ENCODE data around the gene ESPNL.

The ESPNL gene

DNA sequence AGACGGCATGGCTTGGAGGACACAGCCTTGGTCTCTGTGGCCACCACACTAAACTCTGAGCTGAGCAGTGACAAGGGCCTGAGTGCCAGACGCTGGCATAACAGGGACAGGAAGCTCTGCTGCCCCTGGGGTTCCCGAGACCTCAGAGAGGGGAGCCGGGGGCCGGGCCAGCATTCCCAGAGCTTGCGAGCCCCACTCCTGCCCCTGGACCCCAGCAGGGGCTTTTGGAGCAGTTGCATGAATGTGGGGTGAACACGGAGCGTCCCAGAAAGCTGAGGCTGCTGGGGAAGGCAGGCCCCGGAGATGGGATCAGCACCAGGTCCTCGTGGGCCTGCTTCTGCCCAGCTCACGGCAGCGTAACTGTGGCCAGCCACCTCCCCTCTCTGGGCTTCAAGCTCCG, 51.1 kb downstream of the ESPNL start:
- TF ChIP-seq, protein P1, sequence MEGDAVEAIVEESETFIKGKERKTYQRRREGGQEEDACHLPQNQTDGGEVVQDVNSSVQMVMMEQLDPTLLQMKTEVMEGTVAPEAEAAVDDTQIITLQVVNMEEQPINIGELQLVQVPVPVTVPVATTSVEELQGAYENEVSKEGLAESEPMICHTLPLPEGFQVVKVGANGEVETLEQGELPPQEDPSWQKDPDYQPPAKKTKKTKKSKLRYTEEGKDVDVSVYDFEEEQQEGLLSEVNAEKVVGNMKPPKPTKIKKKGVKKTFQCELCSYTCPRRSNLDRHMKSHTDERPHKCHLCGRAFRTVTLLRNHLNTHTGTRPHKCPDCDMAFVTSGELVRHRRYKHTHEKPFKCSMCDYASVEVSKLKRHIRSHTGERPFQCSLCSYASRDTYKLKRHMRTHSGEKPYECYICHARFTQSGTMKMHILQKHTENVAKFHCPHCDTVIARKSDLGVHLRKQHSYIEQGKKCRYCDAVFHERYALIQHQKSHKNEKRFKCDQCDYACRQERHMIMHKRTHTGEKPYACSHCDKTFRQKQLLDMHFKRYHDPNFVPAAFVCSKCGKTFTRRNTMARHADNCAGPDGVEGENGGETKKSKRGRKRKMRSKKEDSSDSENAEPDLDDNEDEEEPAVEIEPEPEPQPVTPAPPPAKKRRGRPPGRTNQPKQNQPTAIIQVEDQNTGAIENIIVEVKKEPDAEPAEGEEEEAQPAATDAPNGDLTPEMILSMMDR (IDR thresholded peaks at IDR 0.05) = no peak
- Mint-ChIP-seq H3K27ac (no peak overlapping the region), H3K27me3 (ENCODE audit: low read depth, poor library complexity) (no peaks in the 10 kb centered on the region), H3K36me3 (ENCODE audit: low read depth) (no peaks in the 10 kb centered on the region), H3K4me1 (peaks cover 28% of the 10 kb centered on the region), H3K4me3 (no peak overlapping the region), H3K9me3 (peaks cover 9% of the 10 kb centered on the region)
- DNase-seq = no peak

DNA sequence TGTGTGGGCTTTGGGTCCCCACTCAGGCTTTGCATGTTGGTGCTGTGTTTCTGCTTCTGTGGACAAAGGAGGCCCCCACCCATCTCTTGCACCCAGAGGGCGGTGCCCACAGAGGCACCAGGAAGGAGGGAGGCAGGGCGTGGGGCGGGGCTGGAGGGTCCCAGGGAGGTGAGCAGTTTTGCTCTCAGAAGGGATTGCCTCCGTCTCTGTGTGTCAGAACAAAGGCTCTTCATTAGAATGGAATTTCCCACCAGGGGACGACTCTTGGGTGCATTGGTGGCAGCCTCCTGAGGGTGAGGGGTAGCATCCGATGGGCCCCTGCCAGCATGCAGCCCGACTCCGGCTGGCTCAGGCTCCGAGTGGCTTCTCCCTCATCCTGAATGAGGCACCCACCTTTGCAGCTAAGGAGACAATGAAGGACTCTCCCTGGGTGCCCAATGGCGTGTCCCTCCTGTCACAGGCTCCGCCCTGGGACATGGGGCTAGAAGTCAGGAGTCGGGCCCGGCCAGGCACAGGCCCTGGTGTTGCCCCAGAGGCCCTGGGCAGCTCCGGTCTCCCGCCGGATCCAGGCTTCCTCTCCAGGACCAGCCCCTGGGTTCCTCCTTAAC, 51.6 kb downstream of the ESPNL start:
- no peak overlapping the region for H3K27ac Mint-ChIP-seq
- TF ChIP-seq, protein P1 (IDR thresholded peaks at IDR 0.05) = no peak
- no peak for DNase-seq
- H3K4me3 Mint-ChIP-seq = no peak overlapping the region
- H3K9me3 Mint-ChIP-seq = peaks cover 9% of the 10 kb centered on the region
- peaks cover 28% of the 10 kb centered on the region for H3K4me1 Mint-ChIP-seq
- H3K27me3 Mint-ChIP-seq (ENCODE audit: low read depth, poor library complexity) = peaks cover 4% of the 10 kb centered on the region
- H3K36me3 Mint-ChIP-seq (ENCODE audit: low read depth) = no peaks in the 10 kb centered on the region

DNA sequence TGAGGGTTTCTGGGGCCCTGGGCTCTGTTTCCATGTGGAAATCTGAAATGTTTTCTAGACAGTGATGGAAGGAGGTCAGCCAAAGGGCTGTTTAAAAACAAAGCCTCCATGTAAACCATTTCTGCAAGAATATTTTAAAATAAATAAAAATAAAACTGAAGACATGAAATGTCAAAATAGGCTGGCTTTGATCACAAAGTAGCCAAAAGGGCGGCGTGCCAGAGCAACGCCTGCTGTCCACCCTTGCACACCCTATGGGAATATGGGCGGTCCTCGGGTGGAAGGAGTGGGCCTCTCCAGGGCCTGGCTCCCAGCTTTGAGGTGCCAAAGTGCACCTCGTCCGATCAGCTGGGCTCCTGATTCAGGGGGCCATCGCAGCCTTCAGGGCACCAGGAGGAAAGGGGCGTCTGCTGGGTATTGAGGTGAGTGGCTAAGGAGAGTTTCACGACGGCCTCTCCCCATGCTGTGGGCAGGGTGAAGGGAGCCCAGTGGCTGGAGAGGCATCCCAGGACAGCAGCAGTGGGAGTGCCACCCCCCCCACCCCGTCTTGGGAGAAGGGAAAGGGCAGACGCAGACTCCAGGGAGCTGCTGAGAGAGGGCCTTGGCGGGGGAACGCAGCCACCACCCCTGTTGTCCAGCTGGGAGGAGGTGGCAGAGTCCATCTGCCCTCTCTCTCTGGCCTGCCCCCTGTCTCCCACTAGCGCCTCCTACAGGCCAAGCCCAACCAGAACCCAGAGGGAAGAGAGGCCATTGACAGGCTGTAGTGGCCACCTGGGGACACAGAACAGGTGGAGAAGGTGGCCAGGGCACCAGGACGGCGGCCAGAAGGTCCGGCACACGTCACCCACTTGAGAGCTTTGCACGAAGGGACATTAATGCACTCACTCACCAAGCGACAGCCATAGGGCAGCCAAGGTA, 52.9 kb downstream of the ESPNL start:
- Mint-ChIP-seq H3K4me3 (no peak overlapping the region), H3K4me1 (peaks cover 22% of the 10 kb centered on the region), H3K36me3 (ENCODE audit: low read depth) (no peaks in the 10 kb centered on the region), H3K27me3 (ENCODE audit: low read depth, poor library complexity) (peaks cover 15% of the 10 kb centered on the region), H3K9me3 (peaks cover 9% of the 10 kb centered on the region), H3K27ac (no peak overlapping the region)
- no peak for DNase-seq
- TF ChIP-seq, protein P1 (IDR thresholded peaks at IDR 0.05) = no peak

DNA sequence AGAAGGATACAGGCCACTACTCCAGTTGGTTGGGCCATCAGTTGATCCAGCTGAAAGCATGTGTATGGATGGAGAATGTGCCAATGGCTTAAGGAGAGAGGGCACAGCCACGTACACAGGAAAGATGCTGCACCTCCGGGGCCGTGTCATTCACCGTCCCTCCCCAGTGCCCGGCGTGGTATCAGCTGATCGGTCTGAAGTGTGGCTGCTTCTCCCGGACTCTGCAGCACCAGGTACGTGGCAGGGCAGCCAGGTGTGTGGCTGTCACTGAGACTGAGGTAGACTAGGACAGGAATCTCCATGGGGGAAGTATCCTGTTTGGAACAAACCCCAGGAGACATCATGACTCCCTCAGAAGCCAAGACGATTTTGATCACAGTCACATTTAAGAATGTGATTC, 54.4 kb downstream of the ESPNL start:
- DNase-seq = no peak
- H3K36me3 Mint-ChIP-seq (ENCODE audit: low read depth) = no peaks in the 10 kb centered on the region
- TF ChIP-seq, protein P1 (IDR thresholded peaks at IDR 0.05) = no peak
- peaks cover 27% of the 10 kb centered on the region for H3K4me1 Mint-ChIP-seq
- no peak overlapping the region for H3K27ac Mint-ChIP-seq
- peaks cover 24% of the 10 kb centered on the region for H3K27me3 Mint-ChIP-seq (ENCODE audit: low read depth, poor library complexity)
- H3K9me3 Mint-ChIP-seq = peaks cover 9% of the 10 kb centered on the region
- no peak overlapping the region for H3K4me3 Mint-ChIP-seq

DNA sequence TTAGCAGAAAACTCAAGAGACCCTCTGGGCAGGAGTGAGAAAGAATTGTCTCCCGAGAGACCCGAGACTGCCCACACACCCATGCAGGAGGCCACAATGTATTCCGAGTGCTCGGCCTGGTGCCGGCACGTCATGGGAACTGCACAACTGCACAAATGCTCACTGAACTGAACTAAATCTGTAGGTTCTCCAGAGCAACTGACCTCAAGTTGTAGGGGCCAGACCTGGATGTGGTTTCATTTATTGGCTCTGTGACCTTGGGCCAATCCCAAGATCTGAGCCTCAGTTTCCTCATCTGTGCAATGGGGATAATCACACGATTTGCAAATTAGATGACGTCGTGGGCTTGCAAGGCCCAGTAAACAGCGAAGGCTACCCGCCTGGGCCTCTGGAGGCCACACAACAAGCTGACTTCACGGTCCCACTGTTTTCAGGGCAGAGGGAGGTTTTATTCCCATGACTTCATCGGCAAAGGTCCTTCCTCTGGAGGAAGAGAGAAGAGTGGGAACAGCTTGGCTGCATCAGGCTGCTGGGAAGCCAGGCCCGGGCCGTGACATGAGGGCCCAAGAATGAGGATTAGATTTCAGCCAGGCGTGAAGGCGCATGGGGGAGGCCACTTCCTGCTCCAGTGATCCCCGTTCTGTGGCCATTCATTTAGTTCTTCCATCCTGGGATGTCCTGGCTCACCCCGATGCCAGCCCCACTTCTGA, 55.1 kb downstream of the ESPNL start:
- Mint-ChIP-seq H3K27me3 (ENCODE audit: low read depth, poor library complexity) (peaks cover 30% of the 10 kb centered on the region), H3K36me3 (ENCODE audit: low read depth) (no peaks in the 10 kb centered on the region), H3K4me3 (no peak overlapping the region), H3K27ac (peak overlapping the region; percentile 96), H3K9me3 (peaks cover 9% of the 10 kb centered on the region), H3K4me1 (peaks cover 29% of the 10 kb centered on the region)
- DNase-seq = peak; percentile 60
- TF ChIP-seq, protein P1 (IDR thresholded peaks at IDR 0.05) = no peak

Data from nephron progenitor cell (in vitro differentiated cells).